Tibial nerve (tissue), 4 donors: Measurements from ENCODE around the gene PLXNB3. TPM values are rescaled to one million over a fixed set of nuclear protein-coding genes. Genes with fewer than 3 reads are reported as not detected.
A peak's percentile ranks its signal among the peaks of the same experiment; 100 is the strongest.

Source experiments
- DNase-seq, 2 donors: peaks; one replicate each; pipeline ENCODE4 v3.0.0-alpha.2; 2019; ENCODE audit warnings: low spot score in 2 of 2
- H3K27ac ChIP-seq, 4 donors: fragments of 200-600 bp; sonication (generic) in 3 of 4; one replicate each; pipeline ENCODE4 v1.5.1; 2017 to 2019; ENCODE audit warnings: mild to moderate bottlenecking in 1 of 4
- H3K27me3 ChIP-seq, 2 donors: fragments of 200-600 bp; sonication (generic) in 1 of 2; one replicate each; pipeline versions ENCODE4 v1.5.1 to v1.6.0; 2017 to 2019
- H3K36me3 ChIP-seq, 3 donors: fragments of 200-600 bp; sonication (generic); one replicate each; pipeline ENCODE4 v1.5.1; 2018 to 2019
- H3K4me1 ChIP-seq, 4 donors: fragments of 200-600 bp; sonication (generic) in 3 of 4; one replicate each; pipeline ENCODE4 v1.5.1; 2017 to 2019
- H3K4me3 ChIP-seq, 4 donors: fragments of 200-600 bp; sonication (generic) in 3 of 4; one replicate each; pipeline ENCODE4 v1.5.1; 2017 to 2019; ENCODE audit warnings: mild to moderate bottlenecking in 1 of 4, moderate library complexity in 1 of 4
- H3K9me3 ChIP-seq, 4 donors: fragments of 200-600 bp; sonication (generic) in 3 of 4; one replicate each; pipeline ENCODE4 v1.5.1; 2017 to 2019
- CTCF ChIP-seq, 5 experiments: fragments of 200-600 bp in 3 of 5; fragments of 450-650 bp in 2 of 5; sonication (generic) in 3 of 5; IDR thresholded peaks; one replicate each; pipeline ENCODE4 v1.5.1; 2016 to 2019; ENCODE audit warnings: antibody characterized with exemption in 5 of 5, mild to moderate bottlenecking in 3 of 5, moderate library complexity in 2 of 5
- EP300 ChIP-seq, 2 donors: sonication (generic); formaldehyde crosslinking; IDR thresholded peaks; one replicate each; pipeline ENCODE4 v1.6.1; 2017; ENCODE audit warnings: antibody characterized with exemption in 2 of 2, mild to moderate bottlenecking in 1 of 2
- POLR2A ChIP-seq, 2 donors: fragments of 450-650 bp; IDR thresholded peaks; one replicate each; pipeline ENCODE4 v1.6.1; 2017; ENCODE audit warnings: antibody characterized with exemption in 2 of 2, mild to moderate bottlenecking in 2 of 2, moderate library complexity in 2 of 2
- whole genome bisulfite sequencing, 2 donors: methylation state at CpG; one replicate each; pipeline ENCODE4 v1.1.5; 2018; 5-methylcytosine and 5-hydroxymethylcytosine counted together
- total RNA-seq, 4 donors: library from RNA; depleted of rRNA; stranded (reverse); fragments of >200 nt; gene quantifications; one replicate each; pipeline ENCODE4 v1.1.0, GENCODE V29; 2016

PLXNB3 gene
- total RNA-seq, 4 donors from 2014 or later, result 45.4 to 77.7 (median 50.3) TPM

GRCh38 chrX:153771415-153772315 lies 7.6 kb downstream of the PLXNB3 start:
- peaks cover 0 to 20% (median 0%) of the 10 kb centered on the region in 3 donors for H3K36me3 ChIP-seq
- H3K27ac ChIP-seq, result peak overlapping the region in 2 of 4 donors; percentile 43 to 82
- H3K9me3 ChIP-seq, result no peaks in the 10 kb centered on the region
- H3K27me3 ChIP-seq, result no peaks in the 10 kb centered on the region
- 71 to 78% methylated on average over 4 to 32 of the region's 37 CpGs for WGBS, 2 donors
- DNase-seq, result no peak
- TF ChIP-seq CTCF (IDR thresholded peaks at IDR 0.05) (no peak), POLR2A (IDR thresholded peaks at IDR 0.05) (no peak), EP300 (IDR thresholded peaks at IDR 0.05) (no peak)
- peaks cover 0 to 23% (median 3%) of the 10 kb centered on the region in 4 donors for H3K4me1 ChIP-seq
- H3K4me3 ChIP-seq, result no peak overlapping the region

GRCh38 chrX:153772316-153773217 lies 8.5 kb downstream of the PLXNB3 start:
- 60 to 77% methylated on average over 7 to 19 of the region's 21 CpGs for WGBS, 2 donors
- no peak overlapping the region for H3K4me3 ChIP-seq
- H3K36me3 ChIP-seq, result peaks cover 0 to 20% (median 0%) of the 10 kb centered on the region in 3 donors
- no peak for DNase-seq
- peaks cover 0 to 4% of the 10 kb centered on the region in 2 donors for H3K27me3 ChIP-seq
- H3K9me3 ChIP-seq, result no peaks in the 10 kb centered on the region
- peak overlapping the region in 2 of 4 donors; percentile 43 to 82 for H3K27ac ChIP-seq
- H3K4me1 ChIP-seq, result peaks cover 0 to 23% (median 3%) of the 10 kb centered on the region in 4 donors
- TF ChIP-seq EP300 (IDR thresholded peaks at IDR 0.05) (no peak), POLR2A (IDR thresholded peaks at IDR 0.05) (no peak), CTCF (IDR thresholded peaks at IDR 0.05) (no peak)

- peaks cover 0 to 20% (median 0%) of the 10 kb centered on the region in 3 donors for H3K36me3 ChIP-seq
- no peak for DNase-seq
- no peaks in the 10 kb centered on the region for H3K9me3 ChIP-seq
- H3K27me3 ChIP-seq, result peaks cover 0 to 4% of the 10 kb centered on the region in 2 donors
- TF ChIP-seq EP300 (IDR thresholded peaks at IDR 0.05) (no peak), CTCF (IDR thresholded peaks at IDR 0.05) (no peak), POLR2A (IDR thresholded peaks at IDR 0.05) (no peak)
- peaks cover 0 to 18% (median 3%) of the 10 kb centered on the region in 4 donors for H3K4me1 ChIP-seq
- peak overlapping the region in 2 of 4 donors; percentile 43 to 82 for H3K27ac ChIP-seq
- H3K4me3 ChIP-seq, result no peak overlapping the region
- WGBS, 2 donors, result 75% methylated on average over 13 of the region's 23 CpGs; no CpG with 5 or more reads in 1 of the 2 donors
Measured at GRCh38 chrX:153773218-153773611, 9.2 kb downstream of the PLXNB3 start.

GRCh38 chrX:153773741-153774575 lies 9.9 kb downstream of the PLXNB3 start:
- peaks cover 0 to 11% (median 3%) of the 10 kb centered on the region in 4 donors for H3K4me1 ChIP-seq
- H3K27ac ChIP-seq, result peak overlapping the region in 1 of 4 donors; percentile 82
- no peak overlapping the region for H3K4me3 ChIP-seq
- H3K9me3 ChIP-seq, result no peaks in the 10 kb centered on the region
- WGBS, 2 donors, result 86 to 95% methylated on average over 13 to 34 of the region's 48 CpGs
- TF ChIP-seq CTCF (IDR thresholded peaks at IDR 0.05) (no peak), EP300 (IDR thresholded peaks at IDR 0.05) (no peak), POLR2A (IDR thresholded peaks at IDR 0.05) (no peak)
- no peak for DNase-seq
- peaks cover 0 to 4% of the 10 kb centered on the region in 2 donors for H3K27me3 ChIP-seq
- H3K36me3 ChIP-seq, result peaks cover 0 to 20% (median 0%) of the 10 kb centered on the region in 3 donors
